HS-5 (cell line): ENCODE measurements around the gene SMYD1.
"Not testable (repeated sequence)": the region's sequence is repeated elsewhere in the genome, so short reads cannot be mapped to it uniquely, and the experiment has no call there.

Experiments
- DNase-seq: peaks from one replicate; pipeline ENCODE4 v3.0.0-alpha.2; 2012; ENCODE audit warnings: low read depth

Gene SMYD1

GRCh38 chr2:88067598-88067997, at the start of gene SMYD1:
Gene SMYD1 (plus strand): TSS chr2:88067825. CDS start chr2:88067865, 40 bp downstream.
- DNase-seq, result no peak

GRCh38 chr2:88018077-88018805, 49.4 kb upstream of the SMYD1 start:
- not testable (repeated sequence) for DNase-seq

GRCh38 chr2:88018909-88019308, 48.7 kb upstream of the SMYD1 start:
- DNase-seq, result no peak

- no peak for DNase-seq
Measured at GRCh38 chr2:88019985-88020384, 47.6 kb upstream of the SMYD1 start.

- DNase-seq, result no peak
Measured at GRCh38 chr2:88022669-88022921, 45.0 kb upstream of the SMYD1 start.

- DNase-seq, result no peak
Measured at GRCh38 chr2:88024509-88024908, 43.1 kb upstream of the SMYD1 start.

GRCh38 chr2:88027697-88028389, 39.8 kb upstream of the SMYD1 start:
- no peak for DNase-seq

GRCh38 chr2:88028931-88029330, 38.7 kb upstream of the SMYD1 start:
- DNase-seq, result no peak

- DNase-seq, result no peak
Measured at GRCh38 chr2:88032070-88032702, 35.4 kb upstream of the SMYD1 start.

- DNase-seq, result no peak
Measured at GRCh38 chr2:88036182-88036581, 31.4 kb upstream of the SMYD1 start.

- no peak for DNase-seq
Measured at GRCh38 chr2:88036606-88037005, 31.0 kb upstream of the SMYD1 start.

GRCh38 chr2:88038263-88039105, 29.1 kb upstream of the SMYD1 start:
- DNase-seq, result peak; percentile 94

- no peak for DNase-seq
Measured at GRCh38 chr2:88042476-88042875, 25.1 kb upstream of the SMYD1 start.

GRCh38 chr2:88045561-88045960, 22.1 kb upstream of the SMYD1 start:
- DNase-seq, result not testable (repeated sequence)

- DNase-seq, result no peak
Measured at GRCh38 chr2:88048541-88048940, 19.1 kb upstream of the SMYD1 start.

- DNase-seq, result no peak
Measured at GRCh38 chr2:88049622-88050021, 18.0 kb upstream of the SMYD1 start.

GRCh38 chr2:88051792-88052191, 15.8 kb upstream of the SMYD1 start:
- no peak for DNase-seq

- DNase-seq, result no peak
Measured at GRCh38 chr2:88053296-88053695, 14.3 kb upstream of the SMYD1 start.

GRCh38 chr2:88053934-88054781, 13.5 kb upstream of the SMYD1 start:
- DNase-seq, result no peak

- DNase-seq, result no peak
Measured at GRCh38 chr2:88054782-88055370, 12.7 kb upstream of the SMYD1 start.
